Uterus (tissue), 4 donors: ENCODE data around the gene SIM2. TPM values are rescaled to one million over a fixed set of nuclear protein-coding genes. Genes with fewer than 3 reads are reported as not detected.

Source experiments
- DNase-seq, 2 donors: peaks; one replicate each; pipeline ENCODE4 v3.0.0-alpha.2; 2019 to 2020
- H3K27ac ChIP-seq, 2 donors: fragments of 200-600 bp; sonication (generic); 1 replicate in 1 of 2; 2 replicates in 1 of 2; pipeline ENCODE4 v1.5.1; 2016 to 2018
- H3K27me3 ChIP-seq, 2 donors: fragments of 200-600 bp; sonication (generic); one replicate each; pipeline ENCODE4 v1.5.1; 2018 to 2019; ENCODE audit warnings: control low read depth in 1 of 2
- H3K36me3 ChIP-seq, 2 donors: fragments of 200-600 bp; sonication (generic); one replicate each; pipeline ENCODE4 v1.5.1; 2019; ENCODE audit warnings: control low read depth in 1 of 2
- H3K4me1 ChIP-seq, 2 donors: fragments of 200-600 bp; sonication (generic); one replicate each; pipeline ENCODE4 v1.5.1; 2018 to 2019; ENCODE audit warnings: control low read depth in 1 of 2
- H3K4me3 ChIP-seq, 2 donors: fragments of 200-600 bp; sonication (generic); 1 replicate in 1 of 2; 2 replicates in 1 of 2; pipeline ENCODE4 v1.5.1; 2018 to 2019; ENCODE audit warnings: mild to moderate bottlenecking in 1 of 2
- H3K9me3 ChIP-seq, 2 donors: fragments of 200-600 bp; sonication (generic); one replicate each; pipeline ENCODE4 v1.5.1; 2019; ENCODE audit warnings: control low read depth in 1 of 2
- CTCF ChIP-seq, 4 experiments: fragments of 200-600 bp in 2 of 4; fragments of 450-650 bp in 2 of 4; sonication (generic) in 2 of 4; IDR thresholded peaks; one replicate each; pipeline ENCODE4 v1.5.1; 2016 to 2019; ENCODE audit warnings: antibody characterized with exemption in 4 of 4, mild to moderate bottlenecking in 2 of 4, moderate library complexity in 1 of 4
- POLR2A ChIP-seq, 2 donors: fragments of 450-650 bp; IDR thresholded peaks; one replicate each; pipeline ENCODE4 v1.6.1; 2016; ENCODE audit warnings: antibody characterized with exemption in 2 of 2, mild to moderate bottlenecking in 1 of 2, moderate library complexity in 1 of 2
- intact Hi-C: fragments of 100-400 bp; cut with DNase I; formaldehyde crosslinking; loops from one replicate; pipeline ENCODE4 v1.15.1; 2023; ENCODE audit warnings: low total_unique reads
- total RNA-seq, 4 donors: library from RNA; depleted of rRNA in 3 of 4; stranded (reverse); fragments of >200 nt in 3 of 4; gene quantifications; one replicate each; pipeline versions ENCODE4 v1.1.0 to v1.2.4, GENCODE V29; 2014 to 2023
- donor health status: DM: yes; HTN: yes; CAD: no.

The SIM2 gene
- total RNA-seq, 4 donors from 2014 or later, result 0.21 to 0.59 TPM; not detected in 2

- intact Hi-C loops, result no loop called here
- Histone ChIP-seq H3K4me1 (peaks cover 0 to 37% of the 10 kb centered on the region in 2 donors), H3K27me3 (peaks cover 44 to 84% of the 10 kb centered on the region in 2 donors), H3K9me3 (no peaks in the 10 kb centered on the region), H3K4me3 (no peak overlapping the region), H3K27ac (no peak overlapping the region), H3K36me3 (no peaks in the 10 kb centered on the region)
- no peak for TF ChIP-seq POLR2A (IDR thresholded peaks at IDR 0.05)
- TF ChIP-seq CTCF (IDR thresholded peaks at IDR 0.05), result no peak
- DNase-seq, result no peak
Observed at GRCh38 chr21:36703626-36704280, 4.8 kb downstream of the SIM2 start.

- no peak for DNase-seq
- H3K4me3 ChIP-seq, result no peak overlapping the region
- no peak for TF ChIP-seq CTCF (IDR thresholded peaks at IDR 0.05)
- H3K27me3 ChIP-seq, result peaks cover 40 to 91% of the 10 kb centered on the region in 2 donors
- no peak overlapping the region for H3K27ac ChIP-seq
- H3K36me3 ChIP-seq, result no peaks in the 10 kb centered on the region
- peaks cover 0 to 34% of the 10 kb centered on the region in 2 donors for H3K4me1 ChIP-seq
- intact Hi-C loops, result no loop called here
- H3K9me3 ChIP-seq, result no peaks in the 10 kb centered on the region
Observed at GRCh38 chr21:36704281-36704957, 5.5 kb downstream of the SIM2 start.

GRCh38 chr21:36704958-36705678 lies 6.2 kb downstream of the SIM2 start:
- Histone ChIP-seq H3K36me3 (no peaks in the 10 kb centered on the region), H3K9me3 (no peaks in the 10 kb centered on the region), H3K4me1 (peaks cover 0 to 28% of the 10 kb centered on the region in 2 donors), H3K4me3 (no peak overlapping the region), H3K27ac (no peak overlapping the region), H3K27me3 (peaks cover 40 to 91% of the 10 kb centered on the region in 2 donors)
- no peak for DNase-seq
- TF ChIP-seq CTCF (IDR thresholded peaks at IDR 0.05) (no peak), POLR2A (IDR thresholded peaks at IDR 0.05) (no peak)
- intact Hi-C loops, result no loop called here

- Histone ChIP-seq H3K36me3 (no peaks in the 10 kb centered on the region), H3K27me3 (peaks cover 40 to 91% of the 10 kb centered on the region in 2 donors), H3K9me3 (no peaks in the 10 kb centered on the region), H3K27ac (no peak overlapping the region), H3K4me1 (peaks cover 0 to 23% of the 10 kb centered on the region in 2 donors), H3K4me3 (no peak overlapping the region)
- intact Hi-C loops, result no loop called here
- DNase-seq, result no peak
- TF ChIP-seq POLR2A (IDR thresholded peaks at IDR 0.05) (no peak), CTCF (IDR thresholded peaks at IDR 0.05) (no peak)
Observed at GRCh38 chr21:36705679-36706481, 7.0 kb downstream of the SIM2 start.
